HS-5 (cell line): ENCODE data around the gene ANXA9.

Experiments used
- DNase-seq: peaks from one replicate; pipeline ENCODE4 v3.0.0-alpha.2; 2012; ENCODE audit warnings: low read depth

ANXA9 gene, protein sequence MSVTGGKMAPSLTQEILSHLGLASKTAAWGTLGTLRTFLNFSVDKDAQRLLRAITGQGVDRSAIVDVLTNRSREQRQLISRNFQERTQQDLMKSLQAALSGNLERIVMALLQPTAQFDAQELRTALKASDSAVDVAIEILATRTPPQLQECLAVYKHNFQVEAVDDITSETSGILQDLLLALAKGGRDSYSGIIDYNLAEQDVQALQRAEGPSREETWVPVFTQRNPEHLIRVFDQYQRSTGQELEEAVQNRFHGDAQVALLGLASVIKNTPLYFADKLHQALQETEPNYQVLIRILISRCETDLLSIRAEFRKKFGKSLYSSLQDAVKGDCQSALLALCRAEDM

DNA sequence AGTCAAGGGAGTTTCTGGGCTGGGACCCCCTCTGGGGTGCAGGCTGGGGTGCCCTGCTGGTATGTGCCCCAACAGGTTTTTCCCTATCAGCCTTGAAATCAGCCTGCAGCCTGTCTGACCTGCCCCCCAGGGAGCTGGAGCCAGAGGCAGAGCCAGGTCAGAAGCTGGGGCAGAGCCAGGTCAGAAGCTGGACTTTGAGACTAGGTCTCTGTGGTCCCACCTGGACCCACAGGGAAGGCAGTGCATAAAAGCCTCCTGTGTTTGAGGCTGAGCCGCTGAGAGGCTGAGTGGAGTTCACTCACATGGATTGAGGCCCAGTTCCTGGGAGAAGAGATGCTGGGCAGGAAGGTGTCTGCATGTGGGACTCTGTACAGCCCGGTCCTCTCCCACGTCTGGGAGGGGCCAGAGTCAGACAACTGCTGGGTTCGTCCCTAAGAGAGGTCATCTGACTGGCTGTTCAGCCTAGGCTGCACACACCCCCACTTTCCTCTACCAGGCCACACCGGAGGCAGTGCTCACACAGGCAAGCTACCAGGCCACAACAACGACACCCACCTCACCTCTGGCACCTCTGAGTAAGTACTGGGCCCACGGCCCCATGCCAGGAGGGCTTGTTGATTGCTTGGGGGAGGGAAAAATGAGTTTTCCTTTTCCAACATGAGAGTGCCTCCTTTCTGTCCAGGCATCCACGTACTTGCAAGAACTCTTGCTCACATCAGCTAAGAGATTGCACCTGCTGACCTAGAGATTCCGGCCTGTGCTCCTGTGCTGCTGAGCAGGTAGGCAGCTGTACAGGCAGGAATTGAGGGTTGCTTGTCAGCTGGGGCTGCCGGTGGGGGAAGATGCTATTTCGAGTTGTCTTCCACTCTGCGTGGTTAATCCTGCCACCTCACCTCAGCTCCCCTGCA is at the start of gene ANXA9:
TSS of gene ANXA9 (plus strand) at position 488 of the 908 bp plus-strand sequence. CDS start 814 bp downstream, outside the sequence.
- DNase-seq: no peak

DNA sequence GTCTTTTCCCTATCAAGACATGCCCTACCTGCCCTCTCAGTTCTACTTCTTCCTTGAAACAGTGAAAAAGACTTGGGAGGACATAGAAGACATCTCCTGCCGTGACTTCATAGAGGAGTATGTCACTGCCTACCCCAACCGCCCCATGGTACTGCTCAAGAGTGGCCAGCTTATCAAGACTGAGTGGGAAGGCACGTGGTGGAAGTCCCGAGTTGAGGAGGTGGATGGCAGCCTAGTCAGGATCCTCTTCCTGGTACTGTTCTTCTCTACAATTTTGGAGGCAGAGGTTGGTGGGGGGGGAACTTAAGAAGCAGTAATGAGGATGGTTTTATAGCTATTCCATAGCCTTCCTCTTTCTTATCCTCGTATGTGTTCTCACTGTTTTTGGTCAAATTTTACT is 37.2 kb upstream of the ANXA9 start:
- DNase-seq: no peak

DNA sequence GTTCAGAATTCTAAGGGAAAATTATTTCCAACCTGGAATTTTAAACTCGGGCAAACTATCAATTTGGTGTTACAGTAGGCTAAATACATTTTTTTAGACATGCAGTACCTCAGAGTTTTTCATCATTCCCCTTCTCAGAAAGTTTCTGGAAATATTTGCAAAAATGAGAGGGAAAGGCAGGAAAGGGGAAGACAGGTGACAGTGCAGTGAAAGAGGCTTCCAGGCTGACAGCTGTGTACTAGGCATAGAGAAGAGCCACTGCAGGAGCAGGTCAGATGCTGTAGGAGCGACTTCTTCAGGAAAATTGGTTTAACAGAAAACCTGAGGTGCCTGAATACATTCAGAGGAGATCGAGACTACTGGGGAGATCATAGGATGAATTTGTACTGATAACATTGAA is 27.4 kb upstream of the ANXA9 start:
- no peak for DNase-seq

DNA sequence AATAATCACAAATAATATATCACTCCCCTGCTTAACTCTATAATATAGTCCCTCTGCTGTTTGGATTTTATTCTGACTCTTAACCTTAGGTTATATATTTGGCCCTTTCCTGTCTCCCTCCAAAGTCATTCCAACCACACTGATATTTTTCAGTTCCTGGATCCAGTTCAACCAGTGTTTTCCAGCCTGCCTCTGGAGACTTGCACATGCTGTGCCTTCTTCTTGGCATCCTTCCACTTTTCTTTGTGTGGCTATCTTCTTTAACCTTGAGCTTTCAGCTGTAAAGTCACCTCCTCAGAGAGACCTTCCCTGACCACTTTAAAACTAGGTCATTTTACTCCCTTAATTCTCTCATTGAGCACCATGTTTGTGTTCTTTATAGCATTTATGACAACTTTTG is 26.8 kb upstream of the ANXA9 start:
- DNase-seq: no peak

DNA sequence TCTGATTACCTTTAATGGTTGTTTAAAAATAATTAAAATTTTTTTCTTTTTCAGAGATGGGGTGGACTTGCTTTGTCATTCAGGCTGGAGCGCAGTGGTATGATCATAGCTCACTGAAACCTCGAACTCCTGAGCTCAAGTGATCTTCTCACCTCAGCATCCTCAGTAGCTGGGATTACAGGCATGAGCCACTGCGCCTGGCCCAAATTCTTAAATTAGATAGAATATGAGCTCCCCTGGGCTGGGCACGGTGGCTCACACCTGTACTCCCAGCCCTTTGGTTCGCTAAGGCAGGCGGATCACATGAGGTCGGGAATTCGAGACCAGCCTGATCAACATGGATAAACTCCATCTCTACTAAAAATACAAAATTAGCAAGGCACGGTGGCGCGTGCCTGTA is 24.4 kb upstream of the ANXA9 start:
- no peak for DNase-seq

DNA sequence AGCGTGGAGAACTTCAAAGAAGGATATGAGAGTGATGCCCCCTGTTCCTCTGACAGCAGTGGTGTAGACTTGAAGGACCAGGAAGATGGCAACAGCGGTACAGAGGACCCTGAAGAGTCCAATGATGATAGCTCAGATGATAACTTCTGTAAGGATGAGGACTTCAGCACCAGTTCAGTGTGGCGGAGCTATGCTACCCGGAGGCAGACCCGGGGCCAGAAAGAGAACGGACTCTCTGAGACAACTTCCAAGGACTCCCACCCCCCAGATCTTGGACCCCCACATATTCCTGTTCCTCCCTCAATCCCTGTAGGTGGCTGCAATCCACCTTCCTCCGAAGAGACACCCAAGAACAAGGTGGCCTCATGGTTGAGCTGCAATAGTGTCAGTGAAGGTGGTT is 21.4 kb upstream of the ANXA9 start:
- DNase-seq: no peak

DNA sequence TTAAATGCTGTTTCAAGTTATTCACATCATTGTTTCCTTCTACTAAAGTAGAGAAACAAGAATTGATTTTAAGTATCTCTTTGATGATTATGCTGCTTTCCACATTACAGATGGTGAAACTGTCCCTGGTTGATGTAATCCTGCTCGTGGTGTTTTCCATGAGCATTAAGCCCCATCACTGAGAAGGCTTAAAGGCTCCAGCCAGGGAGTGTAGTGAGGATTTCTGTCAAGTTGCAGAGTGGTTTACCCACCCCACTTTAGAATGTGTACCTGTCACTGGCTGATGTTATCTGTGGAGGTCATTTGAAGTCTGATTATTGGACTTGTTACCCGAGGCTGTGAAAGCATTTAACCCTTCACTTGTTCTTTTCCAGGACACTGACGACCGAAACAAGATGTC is 20.3 kb upstream of the ANXA9 start:
- DNase-seq: no peak

DNA sequence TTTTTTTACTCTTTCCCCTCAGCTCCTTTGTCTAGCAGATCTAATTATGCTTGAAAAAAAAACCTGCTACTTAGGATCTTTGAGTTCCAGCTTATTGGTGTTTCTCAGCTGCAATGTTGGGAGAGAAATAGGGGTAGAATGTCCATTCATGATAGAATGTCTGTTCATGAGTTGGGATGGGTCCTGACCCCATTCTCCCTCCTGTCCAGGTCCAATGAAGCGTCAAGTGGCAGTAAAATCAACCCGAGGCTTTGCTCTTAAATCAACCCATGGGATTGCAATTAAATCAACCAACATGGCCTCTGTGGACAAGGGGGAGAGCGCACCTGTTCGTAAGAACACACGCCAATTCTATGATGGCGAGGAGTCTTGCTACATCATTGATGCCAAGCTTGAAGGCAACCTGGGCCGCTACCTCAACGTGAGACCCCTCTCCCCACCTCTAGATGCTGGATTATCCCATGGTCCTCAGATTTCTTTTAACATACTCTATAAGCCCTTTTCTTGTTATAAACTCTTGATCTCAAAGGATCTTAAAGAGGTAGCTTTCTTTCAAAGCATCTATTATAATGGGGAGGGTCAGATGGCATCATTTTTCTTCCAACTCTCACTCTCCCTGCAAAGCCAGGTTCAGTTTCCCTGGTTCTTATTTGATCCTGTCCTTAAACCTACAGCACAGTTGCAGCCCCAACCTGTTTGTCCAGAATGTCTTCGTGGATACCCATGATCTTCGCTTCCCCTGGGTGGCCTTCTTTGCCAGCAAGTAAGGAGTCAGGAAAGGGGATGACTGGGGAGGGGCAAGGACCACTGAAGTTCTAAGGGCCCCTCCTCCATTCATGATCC is 18.6 kb upstream of the ANXA9 start:
- DNase-seq: no peak

DNA sequence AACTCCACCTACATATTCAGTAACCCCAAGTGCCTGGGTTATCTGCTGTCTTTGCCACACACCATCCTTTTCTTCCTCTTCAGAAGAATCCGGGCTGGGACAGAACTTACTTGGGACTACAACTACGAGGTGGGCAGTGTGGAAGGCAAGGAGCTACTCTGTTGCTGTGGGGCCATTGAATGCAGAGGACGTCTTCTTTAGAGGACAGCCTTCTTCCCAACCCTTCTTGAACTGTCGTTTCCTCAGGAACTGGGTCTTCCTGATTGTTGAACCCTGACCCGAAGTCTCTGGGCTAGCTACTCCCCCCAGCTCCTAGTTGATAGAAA is 18.0 kb upstream of the ANXA9 start:
- DNase-seq: no peak

DNA sequence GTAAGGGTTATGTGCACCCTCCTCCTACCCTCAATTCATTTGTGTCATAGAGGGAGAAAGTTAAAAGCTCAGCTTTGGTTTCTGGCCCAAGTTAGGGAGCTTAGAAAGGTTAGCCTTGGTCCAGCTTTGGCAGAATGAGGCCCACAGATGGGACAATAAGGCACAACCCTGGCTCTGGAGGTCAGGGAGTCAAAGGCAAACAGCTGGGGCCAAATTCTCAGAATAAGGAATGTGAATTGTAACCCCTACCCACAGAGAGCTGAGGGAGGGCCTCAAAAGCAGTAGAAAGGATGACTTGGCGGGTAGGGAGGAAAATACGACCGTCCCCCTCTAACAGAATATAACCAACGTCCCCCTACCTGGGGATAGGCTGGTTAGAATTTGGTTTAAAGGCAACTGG is 16.5 kb upstream of the ANXA9 start:
- no peak for DNase-seq

DNA sequence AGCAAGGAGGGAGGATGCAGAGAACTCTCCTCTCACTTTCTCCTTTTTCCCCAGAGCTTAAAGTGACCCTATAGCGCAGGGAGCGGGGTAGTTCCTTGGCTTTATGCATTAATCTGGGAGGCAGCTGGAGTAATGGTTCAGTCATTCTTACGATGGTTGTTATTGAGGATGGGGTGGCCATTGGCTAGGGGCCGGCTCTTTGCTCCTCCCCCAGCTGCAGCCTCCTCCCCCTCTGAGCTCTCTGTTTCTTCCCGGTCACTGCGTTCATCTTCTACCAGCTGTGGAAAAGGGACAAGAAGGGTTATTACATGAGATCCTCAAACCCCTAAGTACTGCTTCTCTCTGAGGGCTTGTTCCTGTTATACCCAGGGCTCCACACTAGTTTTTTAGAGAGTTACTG is 16.1 kb upstream of the ANXA9 start:
- no peak for DNase-seq

DNA sequence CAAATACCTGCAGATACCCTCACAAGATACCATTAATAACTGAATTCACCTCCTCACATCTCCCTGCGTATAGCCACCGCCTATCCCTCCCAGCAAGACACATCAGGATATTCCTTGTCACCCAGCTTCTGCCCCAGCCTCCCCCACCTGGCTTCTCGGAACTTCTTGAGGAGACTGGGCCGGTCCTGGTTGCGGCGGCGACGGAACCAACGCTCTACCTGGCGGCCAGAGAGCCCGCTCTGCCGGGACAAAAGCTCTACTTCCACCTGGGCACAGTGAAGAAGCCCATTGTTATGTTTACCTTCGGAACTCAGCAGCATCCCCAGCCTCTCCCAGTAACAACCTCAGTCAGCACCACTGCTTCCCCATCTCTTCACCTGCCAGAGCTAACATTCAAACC is 14.2 kb upstream of the ANXA9 start:
- no peak for DNase-seq

DNA sequence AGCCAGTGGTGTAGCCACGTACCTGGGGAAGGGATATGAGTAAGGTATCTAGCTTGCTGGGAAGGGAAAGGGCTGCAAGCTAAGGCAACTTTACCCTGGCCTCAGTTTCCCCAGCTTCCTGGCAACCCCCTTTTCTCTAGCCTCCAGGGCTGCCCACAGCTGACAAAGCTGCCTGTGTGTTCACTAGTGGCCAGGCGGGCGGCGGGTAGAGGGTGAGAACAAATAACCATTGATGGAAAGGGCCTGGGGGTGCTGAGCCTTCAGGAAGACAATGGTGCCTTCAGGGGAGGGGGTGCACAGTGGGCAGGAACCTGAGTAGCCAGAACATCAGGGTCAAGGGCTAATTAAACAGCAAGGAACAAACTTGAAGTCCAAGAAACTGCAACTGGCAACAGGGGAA is 13.6 kb upstream of the ANXA9 start:
- no peak for DNase-seq

DNA sequence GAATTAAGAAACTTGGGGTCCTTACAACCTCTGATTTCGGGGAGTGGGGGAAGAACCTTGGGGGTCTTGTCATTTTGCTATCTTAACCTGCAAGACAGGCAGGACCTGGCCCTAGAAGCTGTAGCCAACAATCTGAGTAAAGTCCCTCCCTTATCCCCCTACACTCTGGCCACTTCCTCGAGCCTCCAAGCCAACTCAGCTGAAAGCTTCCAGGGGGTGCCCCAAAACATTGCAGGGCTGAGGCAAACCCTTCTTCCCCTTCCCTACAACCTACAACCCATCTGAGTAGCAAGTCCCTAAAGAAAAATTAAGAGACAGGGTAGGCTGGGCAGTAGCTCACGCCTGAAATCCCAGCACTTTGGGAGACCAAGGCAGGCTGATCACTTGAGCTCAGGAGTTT is 12.5 kb upstream of the ANXA9 start:
- DNase-seq: no peak

DNA sequence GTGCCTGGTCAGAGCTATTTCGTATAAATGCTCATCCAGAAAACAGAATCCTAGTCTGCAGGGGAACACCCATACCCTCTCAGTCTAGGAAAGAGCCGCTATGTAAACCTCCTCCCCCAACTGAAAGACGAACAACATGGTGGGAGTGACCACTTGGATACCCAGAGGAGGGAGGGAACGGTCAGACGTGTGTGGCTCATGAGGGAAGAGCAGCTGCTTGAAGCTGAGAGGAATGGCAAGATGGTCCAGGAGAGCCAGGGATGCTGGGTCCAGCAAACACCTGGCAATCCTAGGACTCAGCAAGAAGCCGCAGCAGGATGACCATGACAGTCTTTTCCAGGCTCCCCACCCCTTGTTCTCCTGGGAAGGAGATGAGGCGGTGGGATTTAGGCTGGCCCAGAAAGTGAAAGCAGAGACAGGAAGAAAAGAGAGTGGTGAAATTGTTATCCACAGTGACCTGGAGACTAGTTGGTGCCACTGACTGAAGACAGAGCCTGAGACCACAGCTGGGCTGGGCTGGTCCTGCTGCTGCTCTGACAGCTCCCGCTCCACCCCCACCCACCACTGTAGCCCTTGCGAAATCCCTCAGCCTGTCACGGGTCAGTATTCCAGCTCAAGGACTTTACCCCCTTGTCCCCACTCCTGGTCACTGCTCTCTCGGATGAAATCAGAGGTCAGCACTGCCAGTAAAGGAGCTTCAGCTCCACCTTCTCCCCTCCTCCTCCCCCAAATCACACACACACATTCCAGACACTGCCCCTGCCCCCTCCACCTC is 11.1 kb upstream of the ANXA9 start:
- DNase-seq: no peak

DNA sequence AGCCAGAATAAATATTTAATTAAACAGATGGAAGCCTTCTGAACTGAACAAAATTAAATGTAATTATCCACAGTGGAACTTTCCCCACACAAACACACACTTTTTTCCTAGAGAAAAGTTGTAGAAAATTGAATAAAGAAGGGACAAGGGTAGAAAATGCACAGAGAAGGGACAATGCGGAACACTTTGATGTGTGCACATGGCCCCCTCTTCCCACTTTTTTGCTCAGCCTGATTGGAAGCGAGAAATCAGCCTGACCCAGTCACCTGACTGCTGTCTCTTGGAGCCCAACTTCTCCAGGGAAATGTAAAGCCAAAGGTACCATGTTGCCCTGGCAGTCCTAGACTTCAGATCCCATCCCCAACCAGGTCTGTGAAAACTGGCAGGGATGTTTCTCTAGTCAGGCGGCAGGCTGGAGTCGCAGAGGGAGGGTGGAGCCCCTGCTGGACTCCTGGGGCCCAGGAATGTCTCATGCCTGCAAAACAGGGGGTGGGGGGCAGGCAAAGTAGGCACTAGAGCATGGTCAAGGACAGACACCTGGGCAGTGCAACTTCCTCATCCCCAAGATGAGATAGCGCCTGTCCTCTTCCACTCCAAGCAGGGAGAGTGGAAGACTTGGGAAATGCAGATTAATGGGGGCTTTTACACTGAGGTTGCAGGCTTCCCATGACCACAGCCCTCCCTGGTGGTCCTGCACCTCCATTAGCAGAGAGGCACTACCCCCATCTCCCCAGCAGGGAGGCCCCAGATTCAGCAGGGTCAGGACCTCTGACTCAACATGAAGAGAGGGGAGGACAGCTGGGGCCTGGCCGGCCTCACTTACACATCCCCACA is 10.3 kb upstream of the ANXA9 start:
- no peak for DNase-seq

DNA sequence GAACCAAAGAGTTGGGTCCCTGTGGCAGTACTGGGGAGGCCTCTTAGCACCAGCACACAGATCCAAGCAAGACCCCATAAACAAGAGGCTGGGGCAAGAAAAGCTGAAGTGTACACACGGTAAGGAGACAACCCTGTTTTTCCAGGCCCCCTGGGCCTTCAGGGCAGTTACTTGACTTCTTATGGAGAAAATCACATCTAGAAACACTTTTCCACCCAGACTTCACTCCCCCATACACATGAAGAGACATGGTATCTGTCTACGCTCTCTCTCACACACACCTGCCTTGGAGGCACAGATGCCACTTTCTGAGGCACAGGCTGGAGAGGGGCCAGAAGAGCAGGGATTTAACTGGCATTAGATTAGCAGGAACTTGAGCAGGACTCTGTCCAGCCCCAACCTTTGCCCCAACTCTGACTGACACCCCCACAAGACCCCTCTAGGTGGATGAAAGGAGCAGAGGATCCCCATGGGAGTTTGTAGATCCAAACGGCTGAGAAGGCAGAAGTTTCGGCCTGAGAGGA is 9.6 kb upstream of the ANXA9 start:
- no peak for DNase-seq

DNA sequence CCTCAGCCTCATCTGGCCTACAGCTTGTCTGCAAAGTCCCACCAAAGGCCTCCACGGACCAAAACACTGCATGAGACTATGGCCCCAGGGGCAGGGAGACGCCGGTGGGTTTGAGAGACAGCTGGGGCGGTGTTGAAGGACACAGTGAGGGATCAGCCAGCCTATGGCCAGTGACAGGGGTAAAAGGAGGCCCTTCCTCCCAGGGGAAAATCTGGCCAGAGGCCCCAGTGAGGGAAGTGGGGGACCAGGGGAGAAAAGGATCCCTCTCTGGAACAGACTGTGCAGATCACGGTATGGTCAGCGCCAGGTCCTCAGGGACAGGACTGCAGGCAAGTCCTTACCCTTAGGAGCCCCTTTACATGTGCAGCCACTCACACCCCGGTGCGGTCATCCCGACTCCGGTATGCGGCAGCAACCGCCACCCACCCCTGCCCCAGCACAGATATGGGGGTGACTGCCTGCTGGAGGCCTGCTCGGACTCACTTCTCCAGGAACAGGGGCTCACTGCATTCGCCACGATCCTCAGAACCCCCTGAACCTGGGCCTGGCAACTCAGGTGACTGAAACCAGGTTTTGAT is 8.7 kb upstream of the ANXA9 start:
- no peak for DNase-seq

DNA sequence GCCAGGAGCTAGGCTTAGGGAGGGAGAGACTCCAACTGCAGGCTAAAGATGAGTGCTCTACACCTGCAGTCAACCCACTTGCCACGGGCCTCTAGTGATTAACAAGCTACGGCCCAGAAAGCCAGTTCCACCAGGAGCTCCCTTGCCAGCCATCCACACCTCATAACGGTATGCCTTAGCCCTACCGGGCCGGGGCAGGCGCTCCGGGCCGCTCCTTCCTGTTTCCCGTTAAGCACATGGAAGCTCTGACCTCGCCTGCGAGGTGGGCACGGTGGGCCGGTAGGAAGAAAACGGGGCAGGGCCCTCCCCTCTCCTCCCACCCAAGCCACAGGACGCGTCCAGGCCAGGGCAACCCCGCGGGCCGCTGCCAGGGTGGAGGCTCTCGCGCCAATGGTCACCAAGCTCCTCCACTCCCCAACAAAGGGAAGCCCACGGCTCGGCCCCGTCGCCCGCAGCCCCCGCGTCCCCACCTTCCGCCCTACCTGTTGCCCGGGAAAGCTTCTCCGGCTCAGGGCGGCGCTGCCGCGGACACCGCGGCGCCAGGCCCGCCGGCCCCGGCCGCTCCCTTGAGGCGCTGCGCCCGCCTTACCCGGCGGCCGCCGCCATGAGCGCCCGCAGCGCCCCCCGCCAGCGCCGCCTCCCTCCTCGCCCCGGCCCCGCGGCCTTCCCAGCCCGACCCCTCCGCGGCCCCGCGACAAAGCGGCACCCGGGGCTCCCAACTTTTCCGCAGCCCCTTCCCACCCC is 8.1 kb upstream of the ANXA9 start:
- no peak for DNase-seq
